ENCODE measurements around the gene PRND. TPM values are rescaled to one million over a fixed set of nuclear protein-coding genes. Genes with fewer than 3 reads are reported as not detected.
A peak's percentile ranks its signal among the peaks of the same experiment; 100 is the strongest.

PRND gene
- total and polyA plus RNA-seq, 2 donors (not counting 3 experiments of a cell fraction or from before 2014, with no cell fraction given) = 0.18 TPM; not detected in 1

DNA sequence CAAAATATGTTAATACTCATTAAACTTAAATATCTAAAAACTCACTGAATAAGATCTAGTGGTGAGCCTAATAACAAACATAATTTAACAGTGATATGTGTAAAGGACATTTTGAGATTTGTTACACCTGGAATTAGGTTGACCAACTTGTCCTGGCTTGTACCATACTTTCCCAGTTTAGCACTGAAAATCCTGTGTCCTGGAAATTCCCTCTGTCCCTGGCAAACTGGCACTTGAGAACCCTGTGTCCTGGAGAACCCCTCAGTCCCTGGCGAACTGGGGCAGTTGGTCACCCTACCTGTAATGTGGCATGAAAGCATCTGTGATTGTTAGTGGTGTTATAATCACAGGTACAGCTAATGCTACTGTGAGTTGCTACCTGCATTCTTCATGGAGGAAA is 6.9 kb upstream of the PRND start:
- DNase-seq (ENCODE audit: low read depth, low spot score) = no peak
- Histone ChIP-seq H3K79me2 (ENCODE audit: control insufficient read depth, insufficient read depth, low read length) (no peaks in the 10 kb centered on the region), H2AFZ (ENCODE audit: low read depth, low read length) (no peak overlapping the region), H3K9me3 (replicated peaks; ENCODE audit: control insufficient read depth, insufficient read depth, low read length) (no peaks in the 10 kb centered on the region), H3K4me1 (ENCODE audit: control insufficient read depth, extremely low read depth, insufficient read depth, low read length) (no peaks in the 10 kb centered on the region), H3K36me3 (ENCODE audit: control insufficient read depth in 2 of 2, extremely low read depth in 1 of 2, insufficient read depth in 2 of 2, low read length in 2 of 2) (no peaks in the 10 kb centered on the region), H3K27me3 (ENCODE audit: control insufficient read depth in 2 of 2, insufficient read depth in 2 of 2, low read length in 2 of 2) (peaks cover 6 to 15% of the 10 kb centered on the region in 2 experiments), H3K4me3 (replicated peaks in 1 of 3; ENCODE audit: insufficient read depth in 1 of 3, low read depth in 1 of 3, low read length in 3 of 3) (no peak overlapping the region), H3K4me2 (ENCODE audit: insufficient read depth, low read length) (no peak overlapping the region), H3K27ac (ENCODE audit: insufficient read depth, low read depth, low read length) (no peak overlapping the region), H4K20me1 (replicated peaks; ENCODE audit: control insufficient read depth, extremely low read depth, insufficient read depth, low read length) (no peaks in the 10 kb centered on the region), H3K9me1 (replicated peaks; ENCODE audit: control insufficient read depth, extremely low read depth, insufficient read depth, low read length) (no peaks in the 10 kb centered on the region), H3K9ac (replicated peaks; ENCODE audit: extremely low read depth, insufficient read depth, low read length) (no peak overlapping the region)
- TF ChIP-seq, protein P1, sequence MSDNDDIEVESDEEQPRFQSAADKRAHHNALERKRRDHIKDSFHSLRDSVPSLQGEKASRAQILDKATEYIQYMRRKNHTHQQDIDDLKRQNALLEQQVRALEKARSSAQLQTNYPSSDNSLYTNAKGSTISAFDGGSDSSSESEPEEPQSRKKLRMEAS (IDR thresholded peaks at IDR 0.05; ENCODE audit: insufficient read depth, insufficient read length) = no peak
- no peak for TF ChIP-seq FOS (IDR thresholded peaks at IDR 0.05; ENCODE audit: borderline replicate concordance, insufficient read depth, low read length)
- ChIA-PET CTCF (interaction anchor here (2.1 to 12.7 kb wide), 2 partner anchors 18 to 101 kb away, joined by 5 to 272 read pairs; no protein-coding TSS in a partner anchor), POLR2A (no interaction called here)
- FAIRE-seq = peak; percentile 12
- dilution Hi-C loops (cut with MboI; ENCODE audit: extremely low pct_ligation_motif_present, low sequenced_read_pairs) = no loop called here
- intact Hi-C loops (cut with micrococcal nuclease) = no loop called here
- no TSS peak for BruUV-seq (replicated peaks)

DNA sequence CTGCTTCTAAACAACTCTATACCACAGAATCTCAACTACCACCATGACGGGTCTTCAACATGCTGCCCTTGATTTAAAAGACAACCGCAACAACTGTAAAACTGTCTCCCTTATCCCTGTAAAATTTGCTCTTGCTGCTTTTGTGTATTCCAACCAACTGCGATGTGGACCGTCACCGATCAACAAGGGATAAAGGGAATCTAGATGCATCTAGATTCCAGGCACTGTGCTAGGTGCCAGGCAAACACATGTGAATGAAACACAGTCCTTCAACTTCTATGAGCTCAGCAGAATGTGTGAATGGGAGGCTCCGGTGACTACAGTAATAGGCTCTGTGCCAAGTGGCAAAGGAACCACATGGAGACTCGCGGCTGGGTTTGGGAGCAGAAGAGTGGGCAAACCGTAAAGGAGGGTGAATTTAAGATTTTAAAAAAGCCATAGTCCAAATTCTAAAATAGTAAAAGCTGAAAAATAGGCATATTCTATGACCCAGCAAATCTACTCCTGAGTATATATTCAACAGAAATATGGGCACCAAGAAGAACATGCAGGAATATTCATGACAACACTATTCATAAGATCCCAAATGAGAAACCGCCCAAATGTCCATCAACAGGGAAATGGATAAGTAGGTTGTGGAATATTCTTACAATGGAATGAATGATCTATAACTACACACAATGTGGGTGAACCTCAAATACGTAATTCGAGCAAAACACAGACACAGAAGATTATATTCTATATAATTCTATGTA is 3.7 kb upstream of the PRND start:
- H4K20me1 ChIP-seq (replicated peaks; ENCODE audit: control insufficient read depth, extremely low read depth, insufficient read depth, low read length) = no peaks in the 10 kb centered on the region
- FAIRE-seq (no peak), DNase-seq (ENCODE audit: low read depth, low spot score) (no peak)
- no peaks in the 10 kb centered on the region for H3K9me3 ChIP-seq (replicated peaks; ENCODE audit: control insufficient read depth, insufficient read depth, low read length)
- no peaks in the 10 kb centered on the region for H3K36me3 ChIP-seq (ENCODE audit: control insufficient read depth in 2 of 2, extremely low read depth in 1 of 2, insufficient read depth in 2 of 2, low read length in 2 of 2)
- no peaks in the 10 kb centered on the region for H3K4me1 ChIP-seq (ENCODE audit: control insufficient read depth, extremely low read depth, insufficient read depth, low read length)
- no peaks in the 10 kb centered on the region for H3K9me1 ChIP-seq (replicated peaks; ENCODE audit: control insufficient read depth, extremely low read depth, insufficient read depth, low read length)
- POLR2A ChIA-PET = no interaction called here
- TF ChIP-seq POLR2A (IDR thresholded peaks at IDR 0.05; ENCODE audit: low read depth, low read length) (no peak), POLR2AphosphoS5 (IDR thresholded peaks at IDR 0.05; ENCODE audit: insufficient read depth, low read depth, low read length) (no peak), FOS (IDR thresholded peaks at IDR 0.05; ENCODE audit: borderline replicate concordance, insufficient read depth, low read length) (no peak), JUN (IDR thresholded peaks at IDR 0.05; ENCODE audit: borderline replicate concordance, insufficient read depth, insufficient read length, low read depth) (no peak), MYC (IDR thresholded peaks at IDR 0.05; ENCODE audit: low read depth, low read length) (no peak), GATA2 (IDR thresholded peaks at IDR 0.05; ENCODE audit: insufficient read depth, insufficient read length, low read depth, low read length) (no peak)
- TF ChIP-seq, protein P1 (IDR thresholded peaks at IDR 0.05; ENCODE audit: insufficient read depth, insufficient read length) = no peak
- no peak overlapping the region for H3K9ac ChIP-seq (replicated peaks; ENCODE audit: extremely low read depth, insufficient read depth, low read length)
- intact Hi-C loops (cut with micrococcal nuclease) = no loop called here
- no peak overlapping the region for H3K27ac ChIP-seq (ENCODE audit: insufficient read depth, low read depth, low read length)
- CTCF ChIA-PET = interaction anchor here (0.7 to 12.7 kb wide), 4 partner anchors 10 to 112 kb away, joined by 3 to 272 read pairs (median 12); no protein-coding TSS in a partner anchor
- dilution Hi-C loops (cut with MboI; ENCODE audit: extremely low pct_ligation_motif_present, low sequenced_read_pairs) = no loop called here
- H3K4me2 ChIP-seq (ENCODE audit: insufficient read depth, low read length) = no peak overlapping the region
- H3K79me2 ChIP-seq (ENCODE audit: control insufficient read depth, insufficient read depth, low read length) = no peaks in the 10 kb centered on the region
- BruUV-seq (replicated peaks) = no TSS peak
- H2AFZ ChIP-seq (ENCODE audit: low read depth, low read length) = no peak overlapping the region
- H3K4me3 ChIP-seq (replicated peaks in 1 of 3; ENCODE audit: insufficient read depth in 1 of 3, low read depth in 1 of 3, low read length in 3 of 3) = no peak overlapping the region
- H3K27me3 ChIP-seq (ENCODE audit: control insufficient read depth in 2 of 2, insufficient read depth in 2 of 2, low read length in 2 of 2) = peaks cover 11 to 19% of the 10 kb centered on the region in 2 experiments

Data from endothelial cell of umbilical vein (primary cell).